Measurements from ENCODE around the gene MYH14.

Gene MYH14

GRCh38 chr19:50300814-50301606 is 97.6 kb downstream of the MYH14 start:
- no peak for DNase-seq

GRCh38 chr19:50301607-50301971 is 98.2 kb downstream of the MYH14 start:
- DNase-seq: no peak

- no peak for DNase-seq
These were observed 100.1 kb downstream of the MYH14 start for GRCh38 chr19:50303558-50303957.

- no peak for DNase-seq
These were observed 105.6 kb downstream of the MYH14 start for GRCh38 chr19:50308991-50309390.

- no peak for DNase-seq
These were observed 106.1 kb downstream of the MYH14 start for GRCh38 chr19:50309396-50310125.

GRCh38 chr19:50310759-50311465 is 107.5 kb downstream of the MYH14 start:
- no peak for DNase-seq

GRCh38 chr19:50311723-50312635 is 108.6 kb downstream of the MYH14 start:
- DNase-seq: peak; percentile 65

- no peak for DNase-seq
These were observed 109.8 kb downstream of the MYH14 start for GRCh38 chr19:50312967-50313811.

GRCh38 chr19:50313812-50314536 is 110.6 kb downstream of the MYH14 start:
- peak; percentile 54 for DNase-seq

GRCh38 chr19:50314724-50315708 is 111.6 kb downstream of the MYH14 start:
- DNase-seq: no peak

- DNase-seq: peak; percentile 49
These were observed 112.5 kb downstream of the MYH14 start for GRCh38 chr19:50315773-50316448.

GRCh38 chr19:50317115-50317514 is 113.7 kb downstream of the MYH14 start:
- DNase-seq: no peak

- no peak for DNase-seq
These were observed 115.0 kb downstream of the MYH14 start for GRCh38 chr19:50318438-50318837.

GRCh38 chr19:50319156-50319555 is 115.7 kb downstream of the MYH14 start:
- no peak for DNase-seq

- DNase-seq: no peak
These were observed 116.6 kb downstream of the MYH14 start for GRCh38 chr19:50320051-50320450.

- DNase-seq: no peak
These were observed 117.2 kb downstream of the MYH14 start for GRCh38 chr19:50320596-50320995.

GRCh38 chr19:50321831-50322230 is 118.4 kb downstream of the MYH14 start:
- DNase-seq: no peak

GRCh38 chr19:50322234-50322633 is 118.8 kb downstream of the MYH14 start:
- no peak for DNase-seq

Measured in NCI-H2171 (cell line).